SK-N-SH (cell line): Measurements from ENCODE around the gene P2RX1. TPM values are rescaled to one million over a fixed set of nuclear protein-coding genes. Genes with fewer than 3 reads are reported as not detected.

Experiments
- CTCF ChIA-PET: fragments of 300-600, 350-600 bp; formaldehyde crosslinking; extraction: SDS; loops from one replicate; lab custom pipeline; 2021; lab: Yijun Ruan, JAX
- POLR2A ChIA-PET: fragments of 350-600 bp; sonication (Branson Sonifier 250); formaldehyde crosslinking; extraction: SDS; loops from one replicate; lab custom pipeline; 2020; ENCODE audit warnings: antibody characterized with exemption, inconsistent platforms; lab: Yijun Ruan, JAX
- DNase-seq: peaks from one replicate; pipeline ENCODE4 v3.0.0; 2012
- H2AFZ ChIP-seq: fragments of 200-600 bp; sonication (generic); 2 replicates; pipeline ENCODE4 v1.8.1; 2016; ENCODE audit warnings: antibody characterized with exemption, mild to moderate bottlenecking, low read depth
- H3F3A ChIP-seq: fragments of 200-600 bp; sonication (generic); replicated peaks from 2 replicates; pipeline ENCODE3; 2016; ENCODE audit warnings: antibody characterized with exemption, mild to moderate bottlenecking; ENCODE audit not compliant: insufficient read depth
- H3K27ac ChIP-seq, 2 experiments: fragments of 200-500 bp in 1 of 2; fragments of 200-600 bp in 1 of 2; sonication (Bioruptor generic) in 1 of 2; sonication (generic), shearing (Covaris generic) in 1 of 2; 2 replicates each; pipeline versions ENCODE4 v1.5.1 to v1.6.1; 2014 to 2016; ENCODE audit warnings: low read depth in 2 of 2, inconsistent platforms in 1 of 2, low read length in 1 of 2, mild to moderate bottlenecking in 1 of 2, mixed read lengths in 1 of 2
- H3K27me3 ChIP-seq: fragments of 200-600 bp; sonication (generic), shearing (Covaris generic); 2 replicates; pipeline ENCODE4 v1.6.1; 2016; ENCODE audit warnings: mixed run types; ENCODE audit not compliant: insufficient read depth
- H3K36me3 ChIP-seq, 2 experiments: fragments of 200-500 bp in 1 of 2; fragments of 200-600 bp in 1 of 2; sonication (Bioruptor generic) in 1 of 2; sonication (generic) in 1 of 2; replicated peaks in 1 of 2; 2 replicates each; pipeline versions ENCODE3 to v1.5.1; 2014 to 2016; ENCODE audit warnings: low read length in 1 of 2, mild to moderate bottlenecking in 1 of 2; ENCODE audit not compliant: insufficient read depth in 2 of 2, control insufficient read depth in 1 of 2
- H3K4me1 ChIP-seq, 2 experiments: fragments of 200-500 bp in 1 of 2; fragments of 200-600 bp in 1 of 2; sonication (Bioruptor generic) in 1 of 2; sonication (generic), shearing (Covaris generic) in 1 of 2; 2 replicates each; pipeline versions ENCODE4 v1.5.1 to v1.6.1; 2014 to 2016; ENCODE audit warnings: low read depth in 1 of 2, low read length in 1 of 2, mixed run types in 1 of 2; ENCODE audit not compliant: insufficient read depth in 2 of 2, control insufficient read depth in 1 of 2
- H3K4me2 ChIP-seq: fragments of 200-600 bp; sonication (generic), shearing (Covaris generic); 2 replicates; pipeline ENCODE4 v1.6.1; 2017; ENCODE audit warnings: mixed run types
- H3K4me3 ChIP-seq, 2 experiments: fragments of 200-500 bp in 1 of 2; fragments of 200-600 bp in 1 of 2; sonication (Bioruptor generic) in 1 of 2; sonication (generic), shearing (Covaris generic) in 1 of 2; 2 replicates each; pipeline versions ENCODE4 v1.5.1 to v1.8.1; 2014 to 2016; ENCODE audit warnings: low read depth in 2 of 2, inconsistent platforms in 1 of 2, low read length in 1 of 2, mild to moderate bottlenecking in 1 of 2, mixed read lengths in 1 of 2, moderate library complexity in 1 of 2
- H3K79me2 ChIP-seq: fragments of 200-600 bp; sonication (generic); 2 replicates; pipeline ENCODE4 v1.8.1; 2017; ENCODE audit warnings: mild to moderate bottlenecking; ENCODE audit not compliant: insufficient read depth
- H3K9ac ChIP-seq: fragments of 200-600 bp; sonication (generic); 2 replicates; pipeline ENCODE4 v1.6.1; 2017; ENCODE audit warnings: mixed run types
- H3K9me2 ChIP-seq: fragments of 200-600 bp; sonication (generic); 2 replicates; pipeline ENCODE4 v1.6.1; 2017; ENCODE audit warnings: mixed run types
- H3K9me3 ChIP-seq: fragments of 200-600 bp; sonication (generic); 2 replicates; pipeline ENCODE4 v1.6.1; 2017; ENCODE audit warnings: mixed run types, mild to moderate bottlenecking, moderate library complexity
- H4K20me1 ChIP-seq: fragments of 200-600 bp; sonication (generic); 2 replicates; pipeline ENCODE4 v1.6.1; 2017; ENCODE audit warnings: mild to moderate bottlenecking, mixed run types; ENCODE audit not compliant: insufficient read depth
- ELF1 ChIP-seq: IDR thresholded peaks from 2 replicates; pipeline ENCODE4 v1.4.0; 2012
- FOSL2 ChIP-seq: IDR thresholded peaks from 2 replicates; pipeline ENCODE4 v1.4.0; 2012; ENCODE audit warnings: low read depth, mild to moderate bottlenecking, moderate library complexity, borderline replicate concordance
- FOXJ3 ChIP-seq: sonication (generic); formaldehyde crosslinking; IDR thresholded peaks from 2 replicates; pipeline ENCODE4 v1.5.1; 2020; ENCODE audit warnings: mild to moderate bottlenecking, missing genetic modification reagents
- GABPA ChIP-seq: IDR thresholded peaks from 2 replicates; pipeline ENCODE4 v1.4.0; 2012; ENCODE audit warnings: low read depth, mild to moderate bottlenecking
- MEF2A ChIP-seq: IDR thresholded peaks from 2 replicates; pipeline ENCODE4 v1.4.0; 2012; ENCODE audit warnings: low read depth, borderline replicate concordance
- NFIC ChIP-seq: IDR thresholded peaks from 2 replicates; pipeline ENCODE4 v1.4.0; 2012; ENCODE audit warnings: borderline replicate concordance
- POLR2AphosphoS5 ChIP-seq: IDR thresholded peaks from 2 replicates; pipeline ENCODE4 v1.6.1; 2012; ENCODE audit warnings: low read depth, low read length
- RCOR1 ChIP-seq: fragments of 150-350 bp; IDR thresholded peaks from 2 replicates; pipeline ENCODE4 v1.6.1; 2017; ENCODE audit warnings: antibody characterized with exemption, low read length
- SIN3A ChIP-seq: IDR thresholded peaks from 2 replicates; pipeline ENCODE4 v1.6.1; 2012; ENCODE audit warnings: low read depth, mild to moderate bottlenecking, low read length, moderate library complexity, borderline replicate concordance
- SMC3 ChIP-seq: IDR thresholded peaks from 2 replicates; pipeline ENCODE4 v1.6.1; 2012; ENCODE audit warnings: low read depth, low read length, improper control_type of control experiment
- WGBS: methylation state at CpG from one replicate; pipeline ENCODE4 v1.1.6; 2017; ENCODE audit warnings: low lambda C conversion rate; 5-methylcytosine and 5-hydroxymethylcytosine counted together
- polyA plus RNA-seq, 3 experiments: library from polyadenylated mRNA; depleted of rRNA; stranded (reverse); fragments of >200 nt; gene quantifications; 2 replicates each; pipeline ENCODE4 v1.2.3, GENCODE V29; 2012
- TF ChIP-seq, protein P1 (sequence below): IDR thresholded peaks from 2 replicates; pipeline ENCODE4 v1.4.0; 2012; ENCODE audit warnings: low read depth, borderline replicate concordance
- TF ChIP-seq, protein P2 (sequence below): fragments of 150-350 bp; IDR thresholded peaks from 2 replicates; pipeline ENCODE4 v1.6.1; 2017; ENCODE audit warnings: antibody characterized with exemption, low read length, low read depth, borderline replicate concordance

Gene P2RX1
- polyA plus RNA-seq, 1 of the 3 experiments (the other 2 are of a cell fraction) = not detected

DNA sequence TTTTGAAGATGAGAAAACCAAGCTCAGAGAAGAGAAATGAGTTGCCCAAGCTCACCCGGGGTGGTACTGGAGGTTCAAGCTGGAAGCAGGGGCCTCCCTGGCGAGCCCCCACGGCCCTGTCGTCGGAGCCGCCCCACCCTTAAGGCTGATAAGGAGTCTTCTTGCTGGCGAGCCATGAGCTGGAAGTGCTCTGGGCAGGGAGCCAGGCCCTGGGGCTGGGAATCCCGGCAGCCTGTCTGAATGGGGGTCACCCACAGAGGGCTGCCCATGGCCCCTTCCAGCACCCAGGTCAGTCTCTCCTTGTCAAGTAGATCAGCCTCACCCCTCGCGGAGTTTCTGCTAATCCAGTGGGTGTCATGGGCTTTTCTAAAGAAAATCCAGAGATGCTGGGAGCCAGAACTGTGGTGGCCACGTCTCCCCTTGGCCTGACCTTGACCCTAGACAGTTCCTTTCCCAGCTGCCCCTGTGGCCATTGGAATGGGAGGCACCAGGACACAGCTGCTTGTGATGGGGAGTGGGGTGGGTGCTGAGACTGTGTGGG lies 1.2 kb upstream of the P2RX1 start:
- no peak overlapping the region for H3K27ac ChIP-seq
- CTCF ChIA-PET = interaction anchor here (0.8 to 2.6 kb wide), 5 partner anchors 14 to 180 kb away, joined by 3 to 19 read pairs (median 5); no protein-coding TSS in a partner anchor
- 34% methylated on average over 3 of the region's 11 CpGs for WGBS

DNA sequence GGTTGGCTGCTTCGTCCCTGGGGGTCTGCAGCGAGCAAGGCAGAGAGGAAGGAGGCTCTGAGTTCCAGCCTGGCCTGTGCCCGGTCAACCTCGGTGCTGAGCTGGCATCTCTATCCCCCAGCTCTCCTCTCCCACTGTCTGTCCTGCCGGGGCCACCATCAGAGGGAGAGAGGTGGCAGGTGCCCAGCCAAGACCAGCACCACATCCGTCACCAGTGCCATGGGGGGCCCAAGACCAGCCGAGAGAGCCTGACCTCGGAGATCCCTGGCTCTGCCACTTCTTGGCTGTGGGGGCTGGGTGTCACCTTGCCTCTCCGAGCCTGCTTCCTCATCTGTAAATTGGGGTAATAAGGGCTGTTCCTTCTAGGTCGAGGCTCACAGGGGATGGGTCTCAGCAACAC lies 560 bp upstream of the P2RX1 start:
- no peaks in the 10 kb centered on the region for H3F3A ChIP-seq
- H3K9ac ChIP-seq = no peak overlapping the region
- no peak for DNase-seq
- no peaks in the 10 kb centered on the region for H3K79me2 ChIP-seq
- no peak overlapping the region for H3K4me3 ChIP-seq
- no peaks in the 10 kb centered on the region for H3K27me3 ChIP-seq
- ChIA-PET POLR2A (no interaction called here), CTCF (interaction anchor here (0.7 to 2.6 kb wide), 7 partner anchors 15 to 179 kb away, joined by 3 to 19 read pairs (median 3); no protein-coding TSS in a partner anchor)
- TF ChIP-seq ELF1 (no peak), SMC3 (no peak), MEF2A (no peak), POLR2AphosphoS5 (no peak), SIN3A (no peak), RCOR1 (no peak), GABPA (no peak), FOXJ3 (CRISPR knock-in tag) (no peak), NFIC (no peak), FOSL2 (no peak)
- TF ChIP-seq, protein P1, sequence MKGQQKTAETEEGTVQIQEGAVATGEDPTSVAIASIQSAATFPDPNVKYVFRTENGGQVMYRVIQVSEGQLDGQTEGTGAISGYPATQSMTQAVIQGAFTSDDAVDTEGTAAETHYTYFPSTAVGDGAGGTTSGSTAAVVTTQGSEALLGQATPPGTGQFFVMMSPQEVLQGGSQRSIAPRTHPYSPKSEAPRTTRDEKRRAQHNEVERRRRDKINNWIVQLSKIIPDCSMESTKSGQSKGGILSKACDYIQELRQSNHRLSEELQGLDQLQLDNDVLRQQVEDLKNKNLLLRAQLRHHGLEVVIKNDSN = no peak
- TF ChIP-seq, protein P2, sequence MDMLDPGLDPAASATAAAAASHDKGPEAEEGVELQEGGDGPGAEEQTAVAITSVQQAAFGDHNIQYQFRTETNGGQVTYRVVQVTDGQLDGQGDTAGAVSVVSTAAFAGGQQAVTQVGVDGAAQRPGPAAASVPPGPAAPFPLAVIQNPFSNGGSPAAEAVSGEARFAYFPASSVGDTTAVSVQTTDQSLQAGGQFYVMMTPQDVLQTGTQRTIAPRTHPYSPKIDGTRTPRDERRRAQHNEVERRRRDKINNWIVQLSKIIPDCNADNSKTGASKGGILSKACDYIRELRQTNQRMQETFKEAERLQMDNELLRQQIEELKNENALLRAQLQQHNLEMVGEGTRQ = no peak
- H3K27ac ChIP-seq = no peak overlapping the region
- 89% methylated on average over 7 of the region's 10 CpGs for WGBS
- H3K36me3 ChIP-seq = no peaks in the 10 kb centered on the region
- no peaks in the 10 kb centered on the region for H3K9me3 ChIP-seq
- no peaks in the 10 kb centered on the region for H4K20me1 ChIP-seq
- H3K4me2 ChIP-seq = no peak overlapping the region
- H2AFZ ChIP-seq = no peak overlapping the region
- peaks cover 0 to 18% of the 10 kb centered on the region in 2 experiments; a peak in 1 of 4 replicates for H3K4me1 ChIP-seq
- H3K9me2 ChIP-seq = no peaks in the 10 kb centered on the region

More for the DNA sequence above, 1.2 kb upstream of the P2RX1 start:
- no peaks in the 10 kb centered on the region for H3F3A ChIP-seq
- H3K4me2 ChIP-seq = no peak overlapping the region
- H3K9ac ChIP-seq = no peak overlapping the region
- DNase-seq = peak; percentile 84
- no peaks in the 10 kb centered on the region for H3K27me3 ChIP-seq
- no peaks in the 10 kb centered on the region for H3K79me2 ChIP-seq
- TF ChIP-seq, protein P2 = no peak
- peak; percentile 42; the same call in 1 of the 2 replicates for TF ChIP-seq NFIC
- H3K36me3 ChIP-seq = no peaks in the 10 kb centered on the region
- H3K4me1 ChIP-seq = peaks cover 0 to 18% of the 10 kb centered on the region in 2 experiments; a peak in 1 of 4 replicates
- no peaks in the 10 kb centered on the region for H3K9me2 ChIP-seq
- H3K4me3 ChIP-seq = no peak overlapping the region
- no peaks in the 10 kb centered on the region for H3K9me3 ChIP-seq
- no peaks in the 10 kb centered on the region for H4K20me1 ChIP-seq
- H2AFZ ChIP-seq = no peak overlapping the region
- POLR2A ChIA-PET = no interaction called here
